HG03060 (cell line): ENCODE data around the gene TCL1A.
A peak's percentile ranks its signal among the peaks of the same experiment; 100 is the strongest.
"Not testable (repeated sequence)": the region's sequence is repeated elsewhere in the genome, so short reads cannot be mapped to it uniquely, and the experiment has no call there.

Experiments
- ATAC-seq: cut with Tn5 transposase; IDR thresholded peaks from one replicate; pipeline ENCODE4 v1.9.1; 2021; ENCODE audit warnings: low read depth, moderate number of reproducible peaks; ENCODE audit not compliant: unreplicated experiment

TCL1A gene

GRCh38 chr14:95713596-95714371 lies at the start of gene TCL1A:
TSS of gene TCL1A (minus strand) at chr14:95714125. CDS start at chr14:95714066, 59 bp downstream.
- ATAC-seq: no peak

- not testable (repeated sequence) for ATAC-seq
These were observed 49.1 kb upstream of the TCL1A start for GRCh38 chr14:95763032-95763431.

GRCh38 chr14:95761436-95761835 lies 47.5 kb upstream of the TCL1A start:
- no peak for ATAC-seq

- no peak for ATAC-seq
These were observed 46.7 kb upstream of the TCL1A start for GRCh38 chr14:95760596-95760995.

- ATAC-seq: no peak
These were observed 46.0 kb upstream of the TCL1A start for GRCh38 chr14:95759941-95760340.

GRCh38 chr14:95758331-95758730 lies 44.4 kb upstream of the TCL1A start:
- no peak for ATAC-seq

GRCh38 chr14:95756751-95757150 lies 42.8 kb upstream of the TCL1A start:
- no peak for ATAC-seq

GRCh38 chr14:95756127-95756526 lies 42.2 kb upstream of the TCL1A start:
- no peak for ATAC-seq

GRCh38 chr14:95741781-95742180 lies 27.9 kb upstream of the TCL1A start:
- ATAC-seq: no peak

GRCh38 chr14:95741038-95741490 lies 27.1 kb upstream of the TCL1A start:
- no peak for ATAC-seq

GRCh38 chr14:95739356-95739755 lies 25.4 kb upstream of the TCL1A start:
- no peak for ATAC-seq

GRCh38 chr14:95733212-95733611 lies 19.3 kb upstream of the TCL1A start:
- ATAC-seq: no peak

- ATAC-seq: no peak
These were observed 16.2 kb upstream of the TCL1A start for GRCh38 chr14:95730126-95730525.

GRCh38 chr14:95729402-95730028 lies 15.6 kb upstream of the TCL1A start:
- not testable (repeated sequence) for ATAC-seq

GRCh38 chr14:95727056-95727700 lies 13.3 kb upstream of the TCL1A start:
- ATAC-seq: no peak

- ATAC-seq: peak; percentile 53
These were observed 11.9 kb upstream of the TCL1A start for GRCh38 chr14:95725685-95726336.

GRCh38 chr14:95722525-95723190 lies 8.7 kb upstream of the TCL1A start:
- no peak for ATAC-seq

GRCh38 chr14:95712398-95712797 lies 1.5 kb downstream of the TCL1A start:
- ATAC-seq: no peak

GRCh38 chr14:95711476-95712176 lies 2.3 kb downstream of the TCL1A start:
- no peak for ATAC-seq

- ATAC-seq: no peak
These were observed 3.8 kb downstream of the TCL1A start for GRCh38 chr14:95710106-95710505.
